HCT116 (cell line): ENCODE data around the gene NDUFAF7. TPM values are rescaled to one million over a fixed set of nuclear protein-coding genes. Genes with fewer than 3 reads are reported as not detected.

ENCODE experiments used
- ATAC-seq: fragments of 200-7000 bp; cut with Tn5 transposase; 2 replicates; pipeline ENCODE4 v1.9.1; 2020; ENCODE audit warnings: mild to moderate bottlenecking, moderate library complexity
- BruUV-seq: library from RNA; stranded (reverse); fragments of 400-500 nt; replicated peaks from 2 replicates; lab custom pipeline; 2021; lab: Mats Ljungman, UMichigan
- CTCF ChIA-PET: fragments of 300-600 bp; sonication (Branson Sonifier 250); formaldehyde crosslinking; loops from one replicate; lab custom pipeline; 2021; ENCODE audit warnings: antibody characterized with exemption; lab: Charles Lee
- POLR2A ChIA-PET: fragments of 300-600, 350-600 bp; sonication (Branson Sonifier 250); formaldehyde crosslinking; loops from one replicate; lab custom pipeline; 2021; ENCODE audit warnings: antibody characterized with exemption; lab: Charles Lee
- RAD21 ChIA-PET, 2 experiments: fragments of 300-600 bp; sonication (Branson Sonifier 250); formaldehyde crosslinking; loops; one replicate each; lab custom pipeline; 2023; ENCODE audit warnings: low total read pairs in 2 of 2; ENCODE audit not compliant: uncharacterized antibody in 2 of 2, unreplicated experiment in 2 of 2, low non-redundant PET in 1 of 2; lab: Charles Lee
- DNase-seq: peaks from one replicate; pipeline ENCODE4 v3.0.0-alpha.2; 2010; ENCODE audit warnings: low read depth, low spot score
- H2AFZ ChIP-seq: fragments of 200-600 bp; shearing (Covaris generic), sonication (generic); 2 replicates; pipeline ENCODE4 v1.6.1; 2017; ENCODE audit warnings: low read depth, mixed run types, mixed read lengths, antibody characterized with exemption, low read length; ENCODE audit not compliant: poor library complexity, severe bottlenecking
- H3K27ac ChIP-seq: 2 replicates; pipeline ENCODE4 v1.5.1; 2012; ENCODE audit warnings: low read depth, low read length
- H3K27me3 ChIP-seq: fragments of 200-600 bp; sonication (generic); 2 replicates; pipeline ENCODE4 v1.6.1; 2016; ENCODE audit warnings: mixed run types, low read length, mixed read lengths; ENCODE audit not compliant: insufficient read depth
- H3K36me3 ChIP-seq, 2 experiments: fragments of 200-500 bp in 1 of 2; fragments of 200-600 bp in 1 of 2; sonication (Bioruptor generic) in 1 of 2; sonication (generic) in 1 of 2; 2 replicates each; pipeline versions ENCODE4 v1.5.1 to v1.6.1; 2014 to 2016; ENCODE audit warnings: low read length in 2 of 2, inconsistent platforms in 1 of 2, mixed read lengths in 1 of 2, mixed run types in 1 of 2; ENCODE audit not compliant: insufficient read depth in 2 of 2, control insufficient read depth in 1 of 2
- H3K4me1 ChIP-seq, 2 experiments: fragments of 200-600 bp in 1 of 2; sonication (generic) in 1 of 2; 2 replicates each; pipeline versions ENCODE4 v1.5.1 to v1.6.1; 2012 to 2017; ENCODE audit warnings: low read length in 2 of 2, inconsistent platforms in 1 of 2, mild to moderate bottlenecking in 1 of 2, mixed read lengths in 1 of 2, mixed run types in 1 of 2, moderate library complexity in 1 of 2; ENCODE audit not compliant: insufficient read depth in 2 of 2, control insufficient read depth in 1 of 2
- H3K4me2 ChIP-seq: fragments of 200-600 bp; sonication (generic); 2 replicates; pipeline ENCODE4 v1.6.1; 2017; ENCODE audit warnings: mixed run types, low read length, mixed read lengths
- H3K4me3 ChIP-seq, 2 experiments: fragments of 200-600 bp in 1 of 2; sonication (generic) in 1 of 2; replicated peaks in 1 of 2; 2 replicates each; pipeline ENCODE4 v1.5.1; 2011 to 2016; ENCODE audit warnings: low read length in 2 of 2, control low read depth in 1 of 2, low read depth in 1 of 2, mild to moderate bottlenecking in 1 of 2, mixed read lengths in 1 of 2, mixed run types in 1 of 2
- H3K79me2 ChIP-seq: fragments of 200-600 bp; sonication (generic); 2 replicates; pipeline ENCODE4 v1.6.1; 2017; ENCODE audit warnings: mild to moderate bottlenecking, mixed run types, low read length, moderate library complexity, mixed read lengths; ENCODE audit not compliant: insufficient read depth
- H3K9ac ChIP-seq: fragments of 200-600 bp; sonication (generic); 2 replicates; pipeline ENCODE4 v1.6.1; 2016; ENCODE audit warnings: low read length, mixed read lengths
- H3K9me2 ChIP-seq: fragments of 200-600 bp; sonication (generic), shearing (Covaris generic); 2 replicates; pipeline ENCODE4 v1.6.1; 2017; ENCODE audit warnings: mixed run types, mild to moderate bottlenecking, moderate library complexity; ENCODE audit not compliant: insufficient read depth
- H3K9me3 ChIP-seq, 2 experiments: fragments of 200-500 bp in 1 of 2; fragments of 200-600 bp in 1 of 2; sonication (Bioruptor generic) in 1 of 2; sonication (generic) in 1 of 2; 2 replicates each; pipeline ENCODE4 v1.6.1; 2014 to 2017; ENCODE audit warnings: low read length in 2 of 2, mixed read lengths in 2 of 2, inconsistent platforms in 1 of 2, low read depth in 1 of 2, mild to moderate bottlenecking in 1 of 2, mixed run types in 1 of 2, moderate library complexity in 1 of 2; ENCODE audit not compliant: control insufficient read depth in 1 of 2, insufficient read depth in 1 of 2
- H4K20me1 ChIP-seq: fragments of 200-600 bp; sonication (generic), shearing (Covaris generic); 2 replicates; pipeline ENCODE4 v1.6.1; 2017; ENCODE audit warnings: mixed run types, mild to moderate bottlenecking, moderate library complexity; ENCODE audit not compliant: insufficient read depth
- ATF3 ChIP-seq: IDR thresholded peaks from 2 replicates; pipeline ENCODE4 v1.6.1; 2012
- CBX3 ChIP-seq: IDR thresholded peaks from 2 replicates; pipeline ENCODE4 v1.6.1; 2012; ENCODE audit warnings: low read depth
- CEBPB ChIP-seq: IDR thresholded peaks from 2 replicates; pipeline ENCODE4 v1.6.1; 2012; ENCODE audit warnings: low read depth
- CTCF ChIP-seq, 3 experiments: fragments of 200-600 bp in 1 of 3; sonication (generic) in 1 of 3; IDR thresholded peaks in 2 of 3; conservative IDR thresholded peaks in 1 of 3; 2 replicates each; pipeline ENCODE4 v1.5.1; 2012 to 2017; ENCODE audit warnings: low read depth in 2 of 3, low read length in 2 of 3, antibody characterized with exemption in 1 of 3, borderline replicate concordance in 1 of 3, control low read depth in 1 of 3, mild to moderate bottlenecking in 1 of 3, mixed read lengths in 1 of 3, mixed run types in 1 of 3, moderate library complexity in 1 of 3; ENCODE audit not compliant: insufficient read depth in 1 of 3
- EGR1 ChIP-seq: IDR thresholded peaks from 2 replicates; pipeline ENCODE4 v1.6.1; 2012; ENCODE audit warnings: low read depth
- EZH2phosphoT487 ChIP-seq: fragments of 200-600 bp; IDR thresholded peaks from 2 replicates; pipeline ENCODE4 v1.6.1; 2018; ENCODE audit warnings: antibody characterized with exemption, borderline replicate concordance
- FOSL1 ChIP-seq: IDR thresholded peaks from 2 replicates; pipeline ENCODE4 v1.6.1; 2012; ENCODE audit warnings: low read depth
- JUND ChIP-seq: IDR thresholded peaks from 2 replicates; pipeline ENCODE4 v1.6.1; 2012
- RAD21 ChIP-seq: IDR thresholded peaks from 2 replicates; pipeline ENCODE4 v1.6.1; 2012; ENCODE audit warnings: low read depth, mild to moderate bottlenecking
- REST ChIP-seq: IDR thresholded peaks from 2 replicates; pipeline ENCODE4 v1.6.1; 2012; ENCODE audit warnings: low read depth
- ZFX ChIP-seq: fragments of 450-650 bp; IDR thresholded peaks from 2 replicates; pipeline ENCODE4 v1.6.1; 2017
- intact Hi-C: fragments of 100-400 bp; cut with micrococcal nuclease; formaldehyde crosslinking; loops from 2 replicates; pipeline ENCODE4 v1.10.0; 2022
- total RNA-seq: library from RNA; stranded (reverse); gene quantifications from one replicate; pipeline ENCODE4 v1.2.1, GENCODE V29; 2021; ENCODE audit not compliant: unreplicated experiment

Gene NDUFAF7
- total RNA-seq, 1 experiment from 2014 or later: 21.6 TPM

- BruUV-seq: no TSS peak
- intact Hi-C loops: loop anchor here (10.0 kb wide), 1 partner anchor 587 kb away; no protein-coding TSS in a partner anchor
- Histone ChIP-seq H3K4me3 (no peak overlapping the region), H3K9ac (no peak overlapping the region), H3K27me3 (no peaks in the 10 kb centered on the region), H3K36me3 (0 out of 4 replicates have a peak, but pooled peaks cover 0 to 2% of the 10 kb centered on the region in 2 experiments), H3K79me2 (no peaks in the 10 kb centered on the region), H2AFZ (no peak overlapping the region), H3K9me3 (no peaks in the 10 kb centered on the region), H3K4me1 (peaks cover 0 to 4% of the 10 kb centered on the region in 2 experiments; a peak in 2 of 4 replicates), H3K9me2 (no peaks in the 10 kb centered on the region), H3K27ac (no peak overlapping the region), H3K4me2 (no peak overlapping the region), H4K20me1 (no peaks in the 10 kb centered on the region)
- RAD21 ChIA-PET: interaction anchor here (0.6 to 0.7 kb wide), 2 partner anchors 126 to 589 kb away, joined by 3 to 6 read pairs; no protein-coding TSS in a partner anchor
- ATAC-seq (peak; percentile 71), DNase-seq (no peak)
- CTCF ChIA-PET: interaction anchor here (0.6 to 0.9 kb wide), 2 partner anchors 33 to 589 kb away, joined by 3 read pairs; no protein-coding TSS in a partner anchor
- POLR2A ChIA-PET: no interaction called here
- no peak for TF ChIP-seq ATF3
- peak; percentile 11 to 40 (median 20); a peak in 1 of 6 replicates for TF ChIP-seq CTCF (IDR thresholded peaks at IDR 0.05 in 2 of 3, conservative IDR thresholded peaks at IDR 0.05 in 1 of 3; ENCODE audit: borderline replicate concordance in 1 of 3, insufficient read depth in 1 of 3, low read depth in 2 of 3, low read length in 2 of 3)
- TF ChIP-seq RAD21: peak; percentile 66
These were observed 56.5 kb downstream of the NDUFAF7 start for GRCh38 chr2:37287966-37288365.

GRCh38 chr2:37291680-37292079, 60.2 kb downstream of the NDUFAF7 start:
- Histone ChIP-seq H3K4me2 (no peak overlapping the region), H3K9me3 (no peaks in the 10 kb centered on the region), H3K9ac (no peak overlapping the region), H3K4me1 (no peaks in the 10 kb centered on the region), H4K20me1 (no peaks in the 10 kb centered on the region), H3K4me3 (no peak overlapping the region), H2AFZ (no peak overlapping the region), H3K9me2 (no peaks in the 10 kb centered on the region), H3K27me3 (no peaks in the 10 kb centered on the region), H3K27ac (no peak overlapping the region), H3K36me3 (0 out of 4 replicates have a peak, but pooled peaks cover 0 to 2% of the 10 kb centered on the region in 2 experiments), H3K79me2 (no peaks in the 10 kb centered on the region)
- CTCF ChIA-PET: no interaction called here
- ATAC-seq: no peak
- no TSS peak for BruUV-seq
- intact Hi-C loops: no loop called here
- no peak for DNase-seq
- RAD21 ChIA-PET: no interaction called here
- POLR2A ChIA-PET: no interaction called here
- TF ChIP-seq EGR1: no peak
- no peak for TF ChIP-seq EZH2phosphoT487
- no peak for TF ChIP-seq REST
- TF ChIP-seq ZFX: no peak
- TF ChIP-seq CBX3: no peak
- TF ChIP-seq CTCF (IDR thresholded peaks at IDR 0.05 in 2 of 3, conservative IDR thresholded peaks at IDR 0.05 in 1 of 3; ENCODE audit: borderline replicate concordance in 1 of 3, insufficient read depth in 1 of 3, low read depth in 2 of 3, low read length in 2 of 3): no peak
- no peak for TF ChIP-seq FOSL1
- no peak for TF ChIP-seq ATF3
- TF ChIP-seq CEBPB: no peak
- no peak for TF ChIP-seq JUND
